Natural killer cell treated with Interleukin-12 subunit alpha and Interleukin-12 subunit beta and Interleukin-15 and Interleukin-18, amount 100 ng/mL, for 72 hours (primary cell): Measurements from ENCODE around the gene EPOP. TPM values are rescaled to one million over a fixed set of nuclear protein-coding genes. Genes with fewer than 3 reads are reported as not detected.

Experiments
- ATAC-seq, 2 donors: fragments of 150-1000 bp; cut with Tn5 transposase in 1 of 2; sonication (Bioruptor Pico), chemical (Tn5 transposase) in 1 of 2; 2 replicates each; pipeline ENCODE4 v1.10.0; 2021
- DNase-seq: peaks from one replicate; pipeline ENCODE4 v3.0.0; 2022; ENCODE audit warnings: low spot score
- H3K27ac Mint-ChIP-seq, 2 donors: 1 replicate in 1 of 2; 2 replicates in 1 of 2; pipeline ENCODE4 v1.8.0; 2022; ENCODE audit warnings: mixed read lengths in 2 of 2, mild to moderate bottlenecking in 1 of 2, moderate library complexity in 1 of 2
- H3K27me3 Mint-ChIP-seq, 2 donors: 1 replicate in 1 of 2; 2 replicates in 1 of 2; pipeline ENCODE4 v1.8.0; 2022; ENCODE audit warnings: mixed read lengths in 2 of 2
- H3K36me3 Mint-ChIP-seq: one replicate; pipeline ENCODE4 v1.8.0; 2022; ENCODE audit warnings: mixed read lengths
- H3K4me1 Mint-ChIP-seq, 2 donors: 1 replicate in 1 of 2; 2 replicates in 1 of 2; pipeline ENCODE4 v1.8.0; 2022; ENCODE audit warnings: low read depth in 2 of 2, mixed read lengths in 2 of 2, mild to moderate bottlenecking in 1 of 2
- H3K4me3 Mint-ChIP-seq: one replicate; pipeline ENCODE4 v1.8.0; 2022; ENCODE audit warnings: mixed read lengths
- H3K9me3 Mint-ChIP-seq: 2 replicates; pipeline ENCODE4 v1.8.0; 2022; ENCODE audit warnings: mixed read lengths
- total RNA-seq, 2 donors: library from RNA; stranded (reverse); gene quantifications; one replicate each; pipeline ENCODE4 v1.2.3, GENCODE V29; 2022

The EPOP gene
- total RNA-seq, 2 donors from 2014 or later: 20.5 to 41.0 TPM

DNA sequence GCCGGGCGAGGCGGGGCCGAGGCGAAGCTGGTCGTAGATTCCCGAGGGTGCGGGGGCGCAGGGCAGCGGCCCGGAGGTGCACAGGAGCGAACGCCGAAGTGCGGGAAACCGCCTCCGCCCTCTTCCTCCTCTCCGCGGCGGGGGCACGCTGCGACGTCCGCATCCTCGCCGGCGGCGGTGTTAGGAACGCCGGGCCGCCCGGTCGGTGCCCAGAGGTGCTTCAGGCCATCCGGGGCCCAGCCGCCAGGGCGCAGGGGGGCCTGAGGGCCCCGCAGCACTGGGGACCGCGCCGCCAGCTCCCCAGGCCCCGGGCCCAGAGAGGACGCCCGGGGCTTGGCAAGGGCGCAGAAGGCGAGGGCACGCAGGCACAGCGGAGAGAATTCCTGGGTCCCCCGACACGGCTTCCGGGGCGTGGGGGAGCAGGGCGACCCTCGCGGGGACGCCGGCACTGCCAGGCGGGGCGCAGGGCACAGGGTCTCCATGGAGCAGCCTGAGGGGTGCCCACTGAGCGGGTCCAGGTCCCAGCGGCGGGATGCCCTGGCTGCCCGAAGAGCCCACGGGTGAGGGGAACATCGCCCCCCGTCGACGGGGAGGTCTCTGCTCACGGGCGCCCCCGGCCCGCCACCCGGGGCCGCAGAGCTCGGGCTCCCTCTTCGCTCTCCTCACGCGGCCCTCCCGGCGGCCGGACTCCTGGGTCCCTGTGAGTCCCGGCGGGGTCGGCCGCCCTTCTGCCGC, 576 bp downstream of the EPOP start:
- peak; percentile 26 to 27 for ATAC-seq
- Mint-ChIP-seq H3K27me3 (peaks cover 16 to 23% of the 10 kb centered on the region in 2 donors), H3K4me3 (no peak overlapping the region), H3K4me1 (peaks cover 28 to 43% of the 10 kb centered on the region in 2 donors), H3K9me3 (no peaks in the 10 kb centered on the region), H3K27ac (no peak overlapping the region), H3K36me3 (no peaks in the 10 kb centered on the region)
- DNase-seq: peak; percentile 65

DNA sequence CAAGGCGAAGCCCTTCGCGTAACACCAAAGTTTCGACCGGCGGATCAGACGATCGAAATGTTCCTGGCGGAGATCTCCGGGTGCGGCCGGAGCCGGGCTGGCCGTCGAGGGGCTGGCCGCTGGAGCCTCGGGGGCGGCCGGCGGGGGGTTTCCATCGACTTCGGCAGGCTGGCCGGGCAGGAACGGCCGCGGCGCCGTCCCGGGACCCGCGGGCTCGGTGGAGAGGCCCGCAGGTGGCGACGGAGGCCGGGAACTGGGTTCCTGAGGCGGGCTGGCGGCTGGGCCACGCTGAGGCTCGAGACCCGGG, 1.1 kb downstream of the EPOP start:
- no peak overlapping the region for H3K27ac Mint-ChIP-seq
- DNase-seq (no peak), ATAC-seq (no peak)
- H3K9me3 Mint-ChIP-seq: no peaks in the 10 kb centered on the region
- H3K4me1 Mint-ChIP-seq: peaks cover 28 to 48% of the 10 kb centered on the region in 2 donors
- H3K27me3 Mint-ChIP-seq: peaks cover 21 to 28% of the 10 kb centered on the region in 2 donors
- H3K4me3 Mint-ChIP-seq: peak overlapping the region; percentile 36
- no peaks in the 10 kb centered on the region for H3K36me3 Mint-ChIP-seq

DNA sequence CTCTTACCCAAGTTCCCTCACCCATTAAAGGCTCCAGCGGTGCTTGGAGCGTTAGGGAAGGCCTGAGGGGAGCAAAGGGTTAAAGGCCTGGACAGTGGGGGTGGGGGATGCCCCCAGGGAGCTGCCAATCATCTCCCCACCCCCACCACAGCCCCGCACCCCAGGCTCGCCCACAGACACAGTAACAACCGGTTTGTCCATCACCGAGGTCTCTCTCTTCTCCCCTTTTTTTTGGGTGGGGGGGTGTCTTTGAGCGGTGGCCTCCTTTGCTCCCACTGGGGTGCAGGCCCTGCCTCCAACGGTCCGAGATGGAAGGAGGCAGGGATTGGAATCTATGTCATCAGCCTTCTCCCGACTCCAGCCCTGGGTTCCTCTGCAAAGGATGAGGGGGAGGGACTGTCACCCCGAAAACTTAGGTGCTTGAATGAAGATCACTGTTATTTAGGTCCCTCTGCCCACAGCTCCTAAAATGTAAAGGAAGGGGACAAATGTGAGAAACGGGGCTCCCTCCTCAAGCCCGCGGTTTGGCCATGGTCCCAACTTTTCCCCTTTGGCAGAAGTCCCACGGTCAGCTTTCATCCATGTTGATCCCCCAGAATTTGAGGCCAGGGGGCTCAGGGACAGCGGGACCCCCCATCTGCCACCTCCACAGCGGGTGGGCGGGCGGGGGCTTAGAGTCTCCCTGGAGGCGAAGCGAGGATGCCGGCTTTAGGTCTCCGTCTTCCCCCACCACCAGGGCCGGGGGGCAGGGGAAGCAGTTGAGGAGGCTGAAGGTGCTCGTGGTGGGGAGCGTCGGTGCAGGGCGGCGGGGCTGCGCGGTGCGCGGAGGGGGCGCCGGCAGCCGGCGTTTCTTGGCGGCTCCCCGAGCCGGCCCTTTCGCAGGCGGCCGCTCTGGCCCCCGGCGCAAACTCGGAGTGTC, 1.7 kb downstream of the EPOP start:
- DNase-seq: no peak
- H3K27ac Mint-ChIP-seq: no peak overlapping the region
- peaks cover 26 to 34% of the 10 kb centered on the region in 2 donors for H3K27me3 Mint-ChIP-seq
- H3K4me3 Mint-ChIP-seq: peak overlapping the region; percentile 36
- H3K4me1 Mint-ChIP-seq: peaks cover 28 to 48% of the 10 kb centered on the region in 2 donors
- no peaks in the 10 kb centered on the region for H3K36me3 Mint-ChIP-seq
- ATAC-seq: no peak
- H3K9me3 Mint-ChIP-seq: no peaks in the 10 kb centered on the region

DNA sequence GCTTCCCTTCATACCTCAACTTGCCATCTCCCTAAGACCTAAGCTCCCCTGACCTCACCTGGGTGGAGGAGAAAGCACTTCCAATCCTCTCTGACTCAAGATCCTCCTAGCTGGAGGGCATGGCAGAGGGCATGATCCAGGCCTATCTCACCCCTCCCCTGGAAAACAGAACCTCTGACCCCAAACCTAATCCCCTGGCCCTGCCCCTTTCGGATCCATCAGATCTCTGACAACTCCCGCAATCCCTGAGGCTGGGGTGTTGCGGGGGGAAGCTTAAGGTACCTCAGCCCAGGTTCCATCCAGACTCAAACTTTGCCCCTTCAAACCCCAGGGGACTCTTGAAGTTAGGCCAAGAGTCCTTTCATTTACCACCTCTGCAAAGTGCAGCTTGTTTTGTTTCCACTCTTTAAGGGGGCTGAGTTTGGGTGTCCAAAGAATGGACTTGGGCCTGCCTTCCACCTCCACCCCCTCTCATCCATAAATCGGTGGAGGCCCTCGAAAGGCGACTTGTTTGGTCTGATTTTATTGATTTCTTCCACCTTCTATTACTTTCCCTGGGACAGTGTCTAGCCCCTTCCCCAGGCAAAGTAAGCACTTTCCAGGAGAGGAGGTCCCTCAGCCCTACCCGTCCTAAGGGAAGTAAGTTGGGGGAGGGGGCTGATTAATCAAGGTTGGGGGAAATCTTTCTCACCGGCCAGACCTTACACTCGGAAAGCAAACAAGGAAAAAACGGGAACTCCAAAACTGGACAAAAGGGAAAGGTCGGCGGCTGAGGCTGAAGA, 2.6 kb downstream of the EPOP start:
- peak overlapping the region; percentile 18 to 62 for H3K27ac Mint-ChIP-seq
- ATAC-seq: no peak
- H3K4me3 Mint-ChIP-seq: peak overlapping the region; percentile 50
- H3K27me3 Mint-ChIP-seq: peaks cover 30 to 43% of the 10 kb centered on the region in 2 donors
- peaks cover 33 to 47% of the 10 kb centered on the region in 2 donors for H3K4me1 Mint-ChIP-seq
- no peak for DNase-seq
- no peaks in the 10 kb centered on the region for H3K36me3 Mint-ChIP-seq
- no peaks in the 10 kb centered on the region for H3K9me3 Mint-ChIP-seq

DNA sequence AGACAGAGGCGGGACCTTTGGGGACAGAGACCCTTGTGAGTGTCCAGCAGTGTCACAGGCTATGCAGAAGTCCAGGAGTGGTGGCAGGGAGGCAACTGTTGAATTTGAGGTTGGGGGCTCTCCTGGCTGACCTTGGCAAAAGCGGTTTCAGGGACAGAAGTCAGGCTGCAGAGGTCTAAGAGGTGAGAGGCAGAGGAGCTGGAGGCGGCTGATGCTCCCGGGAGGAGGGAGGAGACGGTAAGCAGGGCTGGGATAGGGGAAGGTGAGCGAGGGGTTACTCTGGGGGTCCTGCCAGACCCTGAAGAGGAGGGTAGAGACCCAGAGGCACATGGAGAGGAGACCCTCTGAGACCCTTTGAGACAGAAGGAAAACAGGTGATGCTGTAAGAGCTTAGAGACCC, 5.2 kb downstream of the EPOP start:
- peaks cover 11 to 26% of the 10 kb centered on the region in 2 donors for H3K4me1 Mint-ChIP-seq
- H3K9me3 Mint-ChIP-seq: no peaks in the 10 kb centered on the region
- H3K4me3 Mint-ChIP-seq: no peak overlapping the region
- H3K27me3 Mint-ChIP-seq: peaks cover 33 to 47% of the 10 kb centered on the region in 2 donors
- ATAC-seq (no peak), DNase-seq (no peak)
- H3K27ac Mint-ChIP-seq: peak overlapping the region in 1 of 2 donors; percentile 41
- no peaks in the 10 kb centered on the region for H3K36me3 Mint-ChIP-seq

DNA sequence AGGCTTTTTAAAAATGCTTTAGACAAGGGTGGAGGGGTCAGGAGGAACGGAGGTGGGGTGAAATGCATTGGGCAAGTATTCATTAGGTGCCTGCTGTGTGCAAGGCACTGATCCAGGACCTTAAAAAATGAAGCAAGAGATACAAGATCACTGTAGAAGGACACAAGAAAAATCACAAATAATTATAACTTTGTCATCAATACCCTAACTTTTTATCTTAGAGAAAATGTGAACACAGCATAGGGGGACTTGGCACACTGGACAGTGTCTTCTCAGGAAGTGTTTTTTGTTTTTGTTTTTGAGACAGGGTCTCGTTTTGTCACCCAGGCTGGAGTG, 7.0 kb downstream of the EPOP start:
- peaks cover 11 to 26% of the 10 kb centered on the region in 2 donors for H3K4me1 Mint-ChIP-seq
- H3K4me3 Mint-ChIP-seq: no peak overlapping the region
- no peak overlapping the region for H3K27ac Mint-ChIP-seq

DNA sequence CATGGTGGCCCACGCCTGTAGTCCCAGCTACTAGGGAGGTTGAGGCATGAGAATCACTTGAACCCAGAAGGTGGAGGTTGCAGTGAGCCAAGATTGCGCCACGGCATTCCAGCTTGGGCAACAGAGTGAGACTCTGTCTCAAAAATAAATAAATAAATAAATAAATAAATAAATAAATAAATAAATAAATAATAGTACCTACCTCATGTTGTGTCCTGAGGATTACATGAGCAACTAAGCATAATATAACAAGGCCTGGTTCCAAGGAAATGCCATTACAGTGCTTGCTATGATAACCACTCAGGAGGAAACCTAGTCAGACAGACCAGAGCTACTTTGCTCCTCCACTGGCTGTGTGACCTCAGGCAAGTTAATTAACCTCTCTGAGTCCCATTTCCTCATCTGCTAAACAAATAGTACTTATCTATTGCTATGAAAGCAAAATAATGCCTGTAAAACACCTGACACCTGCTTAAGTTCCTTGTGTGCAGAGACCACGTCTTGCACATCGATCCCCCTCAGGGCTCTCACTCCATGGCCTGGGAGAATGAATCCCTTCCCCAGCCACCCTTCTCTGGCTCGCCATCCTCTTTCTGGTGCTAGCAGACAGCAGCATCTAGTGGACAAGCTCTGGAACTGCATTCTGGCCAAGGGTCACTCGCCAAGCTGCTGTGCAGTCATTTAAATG, 7.5 kb downstream of the EPOP start:
- H3K9me3 Mint-ChIP-seq: no peaks in the 10 kb centered on the region
- ATAC-seq (peak; percentile 70 to 83), DNase-seq (peak; percentile 74)
- H3K4me1 Mint-ChIP-seq: peaks cover 10 to 25% of the 10 kb centered on the region in 2 donors
- H3K27me3 Mint-ChIP-seq: peaks cover 44 to 57% of the 10 kb centered on the region in 2 donors
- H3K36me3 Mint-ChIP-seq: no peaks in the 10 kb centered on the region
- no peak overlapping the region for H3K4me3 Mint-ChIP-seq
- no peak overlapping the region for H3K27ac Mint-ChIP-seq

More for the DNA sequence above, 7.0 kb downstream of the EPOP start:
- H3K36me3 Mint-ChIP-seq: no peaks in the 10 kb centered on the region
- DNase-seq (no peak), ATAC-seq (no peak)
- H3K9me3 Mint-ChIP-seq: no peaks in the 10 kb centered on the region
- peaks cover 40 to 57% of the 10 kb centered on the region in 2 donors for H3K27me3 Mint-ChIP-seq

DNA sequence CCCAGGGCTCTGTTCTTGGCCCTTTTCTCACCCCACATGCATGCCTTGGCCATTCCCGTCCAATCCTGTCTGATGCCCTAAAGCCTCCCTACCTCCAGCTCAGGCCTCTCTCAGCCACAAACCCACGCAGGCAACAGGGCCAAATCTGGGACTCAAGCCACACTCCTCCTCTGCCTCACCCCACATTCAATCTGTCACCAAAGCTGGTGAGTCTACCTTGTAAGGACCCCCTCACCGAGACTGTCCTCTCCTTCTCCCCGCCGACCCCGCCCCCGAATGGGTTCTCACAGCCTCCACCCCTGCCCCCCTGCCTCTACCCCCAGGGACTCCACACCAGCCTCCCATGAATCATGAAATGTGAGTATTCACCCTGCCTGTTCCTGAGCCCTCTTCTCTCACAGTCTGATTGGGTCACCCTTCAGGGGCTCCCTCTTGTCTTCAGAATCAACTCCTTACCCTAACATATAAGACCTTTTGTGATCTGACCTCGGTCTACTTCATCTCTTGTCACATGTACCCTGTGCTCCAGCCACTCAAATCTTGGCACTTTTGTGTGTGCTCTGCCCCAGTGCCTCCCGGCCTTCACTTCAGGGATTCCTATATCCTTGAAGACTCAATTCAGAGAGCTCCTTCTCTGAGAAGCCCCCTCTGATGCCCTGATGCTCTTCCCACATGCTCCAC, 10.7 kb downstream of the EPOP start:
- Mint-ChIP-seq H3K36me3 (no peaks in the 10 kb centered on the region), H3K9me3 (no peaks in the 10 kb centered on the region), H3K4me1 (peaks cover 5 to 12% of the 10 kb centered on the region in 2 donors), H3K27me3 (peaks cover 29 to 33% of the 10 kb centered on the region in 2 donors), H3K4me3 (no peak overlapping the region), H3K27ac (peak overlapping the region in 1 of 2 donors; percentile 8)
- no peak for DNase-seq
- no peak for ATAC-seq

DNA sequence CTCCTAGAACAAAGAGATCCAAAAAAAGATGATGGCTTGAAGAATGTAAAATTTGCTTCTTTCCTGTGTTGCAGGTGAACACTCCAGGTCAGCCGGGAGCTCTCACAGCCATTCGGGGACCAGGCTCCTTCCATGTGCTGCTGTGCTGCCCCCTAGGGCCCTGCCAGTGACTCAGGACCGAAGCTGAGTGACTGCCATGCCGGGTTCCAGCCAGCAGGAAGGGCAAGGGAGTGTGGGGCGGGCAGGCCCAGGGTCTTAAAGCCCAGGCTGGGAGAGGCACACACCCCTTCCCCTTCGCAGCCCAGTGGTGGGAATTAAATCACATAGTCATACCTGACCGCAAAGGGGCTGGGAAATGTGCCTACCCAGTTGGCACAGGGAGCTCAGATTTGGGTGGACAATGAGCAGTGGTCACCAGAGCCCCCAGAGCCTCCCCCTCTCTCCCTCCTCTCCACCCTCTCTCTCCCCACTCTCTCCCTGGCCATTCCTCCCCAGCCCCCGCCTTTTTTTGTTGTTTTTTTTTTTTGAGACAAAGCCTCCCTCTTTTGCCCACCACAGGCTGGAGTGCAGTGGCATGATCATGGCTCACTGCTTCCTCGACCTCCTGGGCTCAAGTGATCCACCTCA, 11.5 kb downstream of the EPOP start:
- Mint-ChIP-seq H3K27ac (no peak overlapping the region), H3K4me1 (peaks cover 11 to 12% of the 10 kb centered on the region in 2 donors), H3K27me3 (peaks cover 27 to 29% of the 10 kb centered on the region in 2 donors), H3K4me3 (no peak overlapping the region), H3K9me3 (no peaks in the 10 kb centered on the region), H3K36me3 (no peaks in the 10 kb centered on the region)
- DNase-seq (no peak), ATAC-seq (peak; percentile 52 to 69)

DNA sequence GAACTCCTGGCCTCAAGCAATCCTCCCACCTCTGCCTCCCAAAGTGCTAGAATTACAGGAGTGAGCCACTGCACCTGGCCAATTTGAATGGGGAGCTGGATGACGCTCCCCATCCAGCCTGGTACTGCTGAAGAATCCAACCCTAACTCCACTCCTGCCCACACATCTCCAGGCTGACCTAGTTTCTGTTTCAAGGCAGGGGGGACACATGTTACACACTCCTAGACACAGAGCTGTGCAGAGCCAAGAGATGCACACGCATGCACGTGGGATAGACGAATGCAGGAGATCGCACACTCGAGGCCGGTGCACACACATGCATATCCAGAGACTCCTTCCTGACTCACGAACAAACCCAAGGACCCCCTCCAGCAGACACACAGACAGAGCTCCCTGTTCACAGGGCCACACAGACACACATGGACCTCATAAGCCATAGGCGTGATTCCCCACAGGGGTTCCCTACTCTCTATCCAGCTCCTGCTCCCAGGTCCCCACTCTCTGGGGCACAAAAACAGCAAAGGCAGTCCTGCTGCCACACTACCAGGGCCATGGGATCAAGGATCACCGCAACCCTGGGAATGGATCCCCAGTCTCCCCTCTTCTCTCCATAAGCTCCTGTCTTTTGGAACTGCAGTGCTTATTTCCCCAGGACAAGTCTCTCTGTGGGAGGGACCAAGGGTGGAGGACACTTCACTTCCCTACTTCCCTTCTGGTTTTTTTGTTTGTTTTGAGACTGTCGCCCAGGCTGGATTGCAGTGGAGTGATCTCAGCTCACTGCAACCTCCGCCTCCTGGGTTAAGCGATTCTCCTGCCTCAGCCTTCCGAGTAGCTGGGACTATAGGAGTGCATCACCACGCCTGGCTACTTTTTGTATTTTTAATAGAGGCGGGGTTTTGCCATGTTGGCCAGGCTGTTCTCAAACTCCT, 14.4 kb downstream of the EPOP start:
- H3K27ac Mint-ChIP-seq: no peak overlapping the region
- no peak overlapping the region for H3K4me3 Mint-ChIP-seq
- H3K4me1 Mint-ChIP-seq: peaks cover 6 to 18% of the 10 kb centered on the region in 2 donors
- H3K27me3 Mint-ChIP-seq: peaks cover 18 to 29% of the 10 kb centered on the region in 2 donors
- H3K9me3 Mint-ChIP-seq: no peaks in the 10 kb centered on the region
- DNase-seq (no peak), ATAC-seq (no peak)
- no peaks in the 10 kb centered on the region for H3K36me3 Mint-ChIP-seq

DNA sequence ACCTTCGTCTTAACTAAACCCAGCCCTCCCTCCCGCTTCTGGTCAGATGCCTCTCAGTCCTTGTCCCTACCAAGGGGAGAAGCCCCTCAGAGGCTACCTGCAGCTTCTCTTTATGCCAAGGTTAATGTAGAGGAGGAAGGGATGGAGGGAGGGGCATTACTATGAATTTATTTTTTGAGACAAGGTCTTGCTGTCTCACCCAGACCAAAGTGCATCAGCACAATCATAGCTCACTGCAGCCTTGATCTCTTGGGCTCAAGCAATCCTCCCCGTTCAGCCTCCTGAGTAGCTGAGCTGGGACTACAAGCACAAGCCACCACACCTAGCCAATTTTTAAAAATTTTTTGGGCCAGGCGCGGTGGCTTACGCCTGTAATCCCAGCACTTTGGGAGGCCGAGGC, 15.3 kb downstream of the EPOP start:
- Mint-ChIP-seq H3K36me3 (no peaks in the 10 kb centered on the region), H3K27ac (no peak overlapping the region), H3K27me3 (peaks cover 13 to 25% of the 10 kb centered on the region in 2 donors), H3K9me3 (no peaks in the 10 kb centered on the region), H3K4me1 (peaks cover 8 to 22% of the 10 kb centered on the region in 2 donors), H3K4me3 (no peak overlapping the region)
- ATAC-seq (no peak), DNase-seq (no peak)
